Germinal center (tissue), 1 donor: Measurements from ENCODE around the gene BIN1.
A peak's percentile ranks its signal among the peaks of the same experiment; 100 is the strongest.
"Not testable (repeated sequence)": the region's sequence is repeated elsewhere in the genome, so short reads cannot be mapped to it uniquely, and the experiment has no call there.

Experiments used
- DNase-seq: peaks from one replicate; pipeline ENCODE4 v3.0.0; 2012; ENCODE audit warnings: mixed read lengths, low spot score

BIN1 gene

DNA sequence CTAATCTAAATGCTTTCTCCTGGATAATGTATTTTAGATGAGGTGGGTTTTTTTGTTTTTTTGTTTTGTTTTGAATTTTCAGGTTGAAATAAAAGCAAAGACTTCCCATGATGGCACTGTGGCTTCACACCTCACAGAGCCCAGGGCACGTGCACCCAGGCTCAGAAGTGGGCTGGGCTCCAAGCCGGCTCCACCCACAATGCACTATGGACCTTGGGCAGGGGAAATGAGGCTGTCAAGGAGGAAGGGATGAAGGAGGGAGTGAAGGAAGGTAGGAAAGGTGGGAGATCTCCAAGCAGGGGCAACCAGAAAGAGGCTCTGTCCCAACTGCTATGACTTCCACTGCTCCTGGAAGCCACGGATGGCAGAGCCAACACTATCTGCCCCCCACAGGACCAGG, 60.4 kb downstream of the BIN1 start:
- no peak for DNase-seq

DNA sequence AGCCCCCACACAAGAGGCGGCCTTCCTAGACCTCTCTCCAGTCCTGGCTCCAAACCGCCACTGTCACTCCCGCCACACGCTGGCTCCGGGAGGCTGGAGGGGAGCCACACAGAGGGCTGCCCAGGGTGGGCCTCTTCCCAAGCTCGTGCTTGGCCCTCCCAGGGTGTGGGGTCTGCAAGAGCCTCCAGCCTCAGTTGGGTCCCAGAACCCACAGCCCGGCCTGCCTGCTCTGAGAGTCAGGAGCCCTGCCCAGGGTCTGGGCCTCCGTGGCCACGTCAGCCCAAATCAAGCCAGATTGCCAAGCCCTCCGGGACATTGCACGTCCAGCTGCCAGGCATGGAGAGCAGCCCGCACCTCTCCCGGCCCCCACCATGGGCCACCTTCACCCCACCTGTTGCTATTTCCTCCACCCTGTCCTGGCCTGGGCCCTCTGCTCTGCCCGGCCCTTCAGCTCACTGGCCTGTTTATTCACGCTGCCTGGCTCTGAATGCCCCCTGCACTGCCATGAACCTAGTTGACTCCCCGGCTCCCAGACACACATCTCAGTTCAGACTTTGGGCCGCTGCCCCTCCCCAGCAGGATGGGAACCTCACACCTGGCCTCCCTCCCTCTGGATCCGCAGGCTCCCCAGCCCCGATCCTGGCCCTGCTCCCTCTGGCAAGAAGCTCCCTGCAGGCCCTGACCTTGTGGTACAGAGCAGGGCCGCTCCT, 61.0 kb downstream of the BIN1 start:
- DNase-seq, result no peak

DNA sequence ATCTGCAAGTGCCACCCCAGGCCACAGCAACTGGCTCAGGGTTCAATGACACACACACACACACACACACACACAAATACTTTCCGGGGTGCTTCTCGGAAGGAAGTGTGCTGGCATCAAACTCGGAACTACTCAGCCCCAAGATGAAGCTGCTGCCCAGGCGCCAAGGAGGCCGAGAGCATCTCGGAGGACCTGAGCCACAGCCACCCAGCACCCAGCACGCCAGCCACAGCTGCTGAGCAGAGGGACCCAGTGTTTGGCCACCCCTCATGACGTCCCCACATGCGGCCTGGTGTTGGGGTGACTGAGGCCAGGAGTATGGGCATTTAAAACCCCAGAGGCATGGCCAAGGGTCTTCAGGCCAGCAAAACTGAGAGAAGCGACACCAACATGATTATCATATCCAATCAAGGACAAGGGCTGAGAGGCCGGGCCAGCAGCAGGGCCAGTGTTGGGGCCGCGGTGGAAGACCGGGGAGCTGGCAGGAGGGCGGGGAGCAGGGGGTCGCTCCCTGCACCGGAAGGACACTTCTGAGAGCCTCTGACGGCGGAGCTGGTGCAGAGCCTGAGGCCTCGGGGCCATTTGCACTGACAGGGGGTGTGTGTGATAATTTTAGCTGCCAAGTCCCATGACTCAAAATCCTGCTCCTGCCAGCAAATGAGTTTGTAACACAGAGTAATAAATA, 61.8 kb downstream of the BIN1 start:
- no peak for DNase-seq

DNA sequence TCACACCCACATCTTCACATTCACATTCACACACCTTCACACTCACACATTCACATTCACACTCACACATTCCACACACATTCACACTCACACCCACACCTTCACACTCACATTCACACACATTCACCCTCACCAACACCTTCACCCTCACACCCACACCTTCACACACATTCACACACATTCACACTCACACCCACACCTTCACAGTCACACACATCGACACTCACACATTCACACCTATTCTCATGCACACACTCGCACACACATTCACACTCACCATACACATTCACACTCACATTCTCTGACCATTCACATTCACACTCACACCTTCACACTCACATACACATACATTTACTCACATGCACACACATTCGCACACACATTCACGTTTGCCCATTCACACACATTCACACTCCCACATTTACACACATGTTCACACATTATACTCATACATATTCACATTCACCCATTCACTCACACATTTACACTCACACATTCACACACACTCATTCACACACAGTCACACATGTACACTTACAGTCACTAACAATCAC, 62.7 kb downstream of the BIN1 start:
- no peak for DNase-seq

DNA sequence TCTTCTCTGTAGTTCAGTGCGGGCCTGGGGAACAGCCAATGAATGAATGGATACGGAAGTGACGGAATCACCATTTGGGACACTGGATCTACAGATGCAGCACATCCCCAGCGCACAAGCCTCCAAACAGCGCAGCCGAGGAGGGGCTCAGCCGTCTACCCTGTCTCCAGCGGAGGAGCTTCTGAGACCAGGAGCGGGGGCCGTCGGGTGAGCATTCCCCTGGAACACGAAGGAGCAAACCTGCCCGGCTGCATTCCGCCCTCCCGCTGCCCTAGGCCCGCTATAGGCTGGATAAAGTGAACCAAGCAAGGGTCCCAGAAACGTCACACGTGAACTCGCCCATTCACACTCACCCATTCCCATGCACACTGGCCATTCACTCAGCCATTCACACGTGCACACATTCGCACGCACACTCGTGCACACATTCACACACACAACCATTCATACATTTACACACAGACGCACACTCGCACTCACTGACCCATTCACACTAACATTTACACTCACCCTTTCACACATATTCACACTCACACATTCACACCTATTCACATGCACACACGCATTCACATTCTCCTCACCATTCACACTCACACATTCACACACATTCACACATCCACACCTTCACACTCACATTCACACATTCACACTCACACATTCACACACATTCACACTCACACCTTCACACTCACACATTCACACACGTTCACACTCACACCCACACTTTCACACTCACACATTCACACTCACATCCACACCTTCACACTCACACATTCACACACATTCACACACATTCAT, 63.4 kb downstream of the BIN1 start:
- DNase-seq, result no peak

DNA sequence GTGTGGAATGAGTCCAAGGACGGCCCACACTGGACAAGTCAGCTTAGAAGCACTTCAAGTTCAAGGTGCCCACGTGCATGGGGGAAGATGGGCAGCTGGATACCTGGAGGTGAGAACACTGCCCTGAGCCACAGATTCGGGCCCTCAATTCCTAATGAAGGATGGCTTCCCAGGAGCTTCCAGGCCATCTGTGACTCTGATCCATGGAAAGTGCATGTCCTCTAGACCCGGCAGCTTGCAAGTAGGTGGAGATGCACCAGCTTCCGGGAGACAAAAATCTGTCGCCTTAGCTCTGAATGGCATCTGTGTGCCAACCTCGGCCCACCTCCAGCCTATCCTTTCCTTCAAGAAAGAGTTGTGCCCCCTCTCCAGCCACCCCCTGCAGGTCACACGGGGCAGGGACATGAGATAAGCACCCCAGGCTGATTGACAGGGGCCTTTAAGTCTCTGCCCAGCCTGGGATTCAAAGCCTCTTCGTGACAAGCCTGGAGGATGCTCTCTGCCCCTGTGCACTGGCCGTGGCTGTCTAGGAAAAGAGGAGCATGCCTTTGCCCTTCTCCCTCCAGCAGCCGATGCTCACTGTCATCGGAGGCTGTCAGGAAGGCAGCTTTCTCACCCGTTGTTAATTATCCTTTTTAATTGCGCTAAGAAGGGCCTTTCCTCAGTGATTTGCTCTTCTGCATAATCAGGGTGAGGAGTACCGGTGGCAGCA, 65.5 kb downstream of the BIN1 start:
- DNase-seq, result peak; percentile 4

DNA sequence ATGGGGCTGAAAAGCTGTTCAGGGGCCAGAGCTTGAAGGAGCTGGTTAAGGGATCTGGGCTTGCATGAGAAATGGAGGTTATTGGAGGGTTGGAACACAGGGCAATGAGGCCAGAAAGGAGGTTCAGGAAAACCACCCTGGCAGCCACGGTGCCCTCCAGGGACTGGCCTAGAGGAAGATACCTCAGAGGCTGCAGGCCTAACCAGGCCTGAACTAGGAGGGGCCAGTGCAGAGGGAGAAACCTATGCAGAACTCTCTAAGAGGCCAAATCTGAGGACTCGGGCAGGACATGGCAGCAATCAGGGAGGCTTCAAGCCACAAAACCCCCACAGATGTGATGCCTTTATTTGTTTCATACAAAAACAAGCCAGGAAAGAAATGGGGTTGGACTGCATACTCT, 66.8 kb downstream of the BIN1 start:
- DNase-seq, result no peak

DNA sequence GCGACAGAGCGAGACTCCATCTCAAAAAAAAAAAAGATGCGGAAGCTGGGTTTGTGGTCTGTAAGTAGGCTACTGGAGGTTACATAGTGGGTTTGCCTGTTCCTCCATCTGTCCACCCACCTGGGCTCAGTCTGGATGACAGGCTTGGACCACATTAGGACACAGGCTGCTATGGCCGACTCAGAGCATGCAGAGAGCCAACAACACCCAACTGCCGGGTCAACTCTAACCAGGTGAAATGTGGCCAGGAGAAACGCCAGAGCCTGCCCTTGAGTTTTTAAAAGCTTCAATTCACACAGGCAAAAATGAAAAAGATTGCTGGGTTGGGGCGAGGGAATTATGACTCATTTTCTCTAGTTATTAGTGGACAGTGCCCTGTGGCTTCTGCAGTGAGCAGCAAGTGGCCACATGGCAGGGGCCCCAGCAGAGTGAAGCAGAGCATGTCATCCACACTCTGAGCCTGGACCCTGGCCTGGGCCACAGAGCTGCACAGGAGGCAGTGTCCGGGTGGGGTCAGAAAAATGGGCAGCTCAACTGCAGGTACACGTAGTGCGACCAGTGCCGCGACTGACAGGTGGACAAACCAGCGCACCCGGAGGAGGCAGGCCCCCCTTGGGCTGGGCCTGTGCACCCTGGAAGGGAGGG, 67.4 kb downstream of the BIN1 start:
- DNase-seq, result peak; percentile 14

DNA sequence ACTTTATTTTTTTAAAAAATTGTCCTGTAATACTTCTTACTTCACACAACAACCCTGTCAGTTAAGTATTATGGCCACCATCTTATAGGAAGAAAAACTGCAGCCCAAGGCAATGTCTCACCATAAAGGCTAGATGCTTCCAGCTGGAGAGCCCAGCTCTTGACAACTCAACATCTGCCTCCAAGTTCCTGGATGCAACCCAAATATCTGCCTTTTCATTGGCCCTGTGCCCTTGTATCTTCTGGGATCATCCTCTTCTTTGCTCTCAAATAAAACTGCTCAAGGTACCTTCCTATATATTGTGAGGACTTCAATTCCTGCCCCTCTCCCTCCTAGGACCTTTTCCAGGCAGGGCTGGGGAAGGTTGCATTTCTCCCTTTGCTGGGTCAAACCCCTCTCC, 69.5 kb downstream of the BIN1 start:
- no peak for DNase-seq

DNA sequence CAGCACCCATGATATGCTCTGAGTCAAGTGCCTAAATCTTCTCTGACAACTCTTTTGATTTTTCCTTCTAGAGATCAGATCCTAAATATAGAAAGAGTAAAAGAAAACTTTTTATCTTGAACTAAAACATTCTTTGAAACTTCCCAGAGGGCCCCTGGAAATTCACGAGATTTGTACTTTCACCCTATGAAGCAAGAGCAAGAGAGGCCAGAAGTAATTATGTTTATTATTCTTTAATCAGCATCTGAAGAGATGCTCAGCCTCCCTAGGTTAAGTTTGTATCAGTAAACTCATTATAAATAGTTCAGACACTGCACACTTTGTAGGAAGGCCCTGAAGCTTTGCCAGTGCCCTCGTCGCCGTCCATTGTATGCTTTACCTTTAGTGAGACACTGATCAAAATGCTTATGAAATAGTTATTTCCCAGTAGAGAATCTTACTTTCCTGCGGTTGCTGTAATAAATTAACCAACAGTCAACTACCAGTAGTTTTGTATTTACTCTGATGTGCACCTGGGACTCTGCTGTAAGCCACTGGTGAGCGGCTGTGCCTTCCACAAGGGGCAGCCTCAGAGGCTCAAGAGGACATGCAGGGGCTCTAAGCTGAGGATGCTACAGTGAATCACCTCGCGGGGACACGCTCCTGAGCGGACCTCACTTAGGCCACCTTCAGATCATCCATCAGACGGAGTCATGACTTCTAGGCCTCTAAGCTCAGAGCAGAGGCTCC, 71.9 kb downstream of the BIN1 start:
- DNase-seq, result no peak

DNA sequence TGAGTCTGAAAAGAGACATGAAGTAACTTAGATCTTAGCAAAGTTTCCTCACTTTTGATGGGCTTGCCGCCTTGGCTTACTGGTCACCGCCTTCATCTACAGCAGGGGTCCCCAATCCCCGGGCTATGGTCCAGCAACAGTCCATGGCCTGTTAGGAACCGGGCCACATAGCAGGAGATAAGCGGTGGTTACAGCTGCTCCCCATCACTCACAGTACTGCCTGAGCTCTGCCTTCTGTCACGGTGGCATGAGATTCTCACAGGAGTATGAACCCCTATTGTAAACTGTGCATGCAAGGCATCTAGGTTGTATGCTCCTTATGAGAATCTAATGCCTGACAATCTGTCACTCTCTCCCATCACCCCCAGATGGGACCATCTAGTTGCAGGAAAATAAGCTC, 72.9 kb downstream of the BIN1 start:
- no peak for DNase-seq

DNA sequence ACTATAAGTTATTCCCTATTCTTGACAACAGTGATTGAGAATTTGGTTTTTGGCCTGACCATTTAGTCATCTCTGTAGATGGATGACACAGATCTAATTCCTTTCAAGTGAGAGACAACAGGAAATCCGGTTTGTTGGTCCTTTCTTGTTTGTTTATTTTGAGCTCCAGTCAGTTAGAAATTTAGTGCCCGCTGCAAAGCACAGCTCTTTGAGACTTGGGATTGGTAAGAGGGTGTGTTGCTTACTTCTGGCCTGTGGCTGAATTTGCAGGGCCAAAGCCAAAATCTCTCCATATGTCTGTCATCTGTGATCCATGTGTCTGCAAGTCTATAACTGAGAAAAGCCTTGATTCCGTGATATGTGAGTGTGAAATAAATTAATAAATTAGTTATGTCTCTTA, 74.3 kb downstream of the BIN1 start:
- DNase-seq, result no peak

DNA sequence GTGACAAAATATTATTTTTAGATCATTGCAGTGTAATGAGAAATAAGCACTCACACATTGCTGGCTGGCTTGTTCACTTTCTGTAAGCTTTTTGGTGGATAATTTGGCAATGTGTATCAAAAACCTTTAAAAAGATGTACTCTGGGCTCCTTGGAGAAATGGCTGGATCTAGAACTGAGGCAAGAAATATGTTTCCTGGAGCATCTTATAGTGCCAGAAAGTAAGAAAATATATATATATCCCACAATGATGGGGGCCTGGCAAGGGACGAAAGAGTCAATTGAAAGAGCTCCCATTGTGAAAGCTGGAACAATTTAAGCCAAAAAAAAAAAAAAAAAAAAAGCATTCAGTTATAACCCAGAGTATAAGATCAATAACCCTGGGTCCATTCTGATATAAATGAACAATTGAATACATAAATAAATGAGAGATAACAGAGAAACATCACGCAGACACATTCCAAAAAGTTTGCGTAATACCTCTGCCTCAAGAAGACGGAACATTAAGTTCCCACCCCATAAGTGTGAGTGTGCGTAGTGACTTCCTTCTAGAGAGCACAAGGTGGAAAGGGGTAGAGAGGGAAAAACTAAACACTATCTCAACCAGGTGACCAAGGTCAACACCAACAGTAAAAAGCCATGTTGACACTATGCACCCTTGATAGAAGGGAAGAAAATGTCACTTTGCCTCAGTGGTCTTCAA, 77.5 kb downstream of the BIN1 start:
- DNase-seq, result no peak

DNA sequence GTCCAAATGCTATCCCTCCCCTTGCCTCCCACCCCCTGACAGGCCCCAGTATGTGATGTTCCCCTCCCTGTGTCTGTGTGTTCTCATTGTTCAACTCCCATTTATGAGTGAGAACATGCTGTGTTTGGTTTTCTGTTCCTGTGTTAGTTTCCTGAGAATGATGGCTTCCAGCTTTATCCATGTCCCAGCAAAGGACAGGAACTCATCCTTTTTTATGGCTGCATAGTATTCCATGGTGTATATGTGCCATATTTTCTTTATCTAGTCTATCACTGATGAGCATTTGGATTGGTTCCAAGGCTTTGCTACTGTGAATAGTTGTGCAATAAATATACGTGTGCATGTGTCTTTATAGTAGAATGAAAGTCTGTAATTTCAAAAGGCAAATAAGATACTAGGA, 78.2 kb downstream of the BIN1 start:
- DNase-seq, result not testable (repeated sequence)

DNA sequence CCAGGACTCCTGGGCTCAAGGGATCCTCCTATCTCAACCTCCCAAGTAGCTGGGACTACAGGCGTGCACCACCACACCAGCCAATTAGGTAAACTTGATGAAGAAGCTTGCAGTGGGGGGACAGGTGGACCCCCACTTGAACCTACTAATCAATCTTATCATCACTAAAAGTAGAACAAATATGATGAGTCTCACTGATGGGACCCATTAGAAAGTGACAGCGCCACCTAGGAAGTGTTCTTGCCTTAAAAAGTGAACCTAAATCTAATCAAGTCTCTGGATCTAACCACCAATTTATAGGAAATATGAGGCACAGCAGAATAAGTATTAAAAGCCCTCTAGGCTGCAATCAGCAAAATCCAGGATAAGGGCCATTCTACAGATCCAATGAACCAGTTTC, 79.2 kb downstream of the BIN1 start:
- no peak for DNase-seq

DNA sequence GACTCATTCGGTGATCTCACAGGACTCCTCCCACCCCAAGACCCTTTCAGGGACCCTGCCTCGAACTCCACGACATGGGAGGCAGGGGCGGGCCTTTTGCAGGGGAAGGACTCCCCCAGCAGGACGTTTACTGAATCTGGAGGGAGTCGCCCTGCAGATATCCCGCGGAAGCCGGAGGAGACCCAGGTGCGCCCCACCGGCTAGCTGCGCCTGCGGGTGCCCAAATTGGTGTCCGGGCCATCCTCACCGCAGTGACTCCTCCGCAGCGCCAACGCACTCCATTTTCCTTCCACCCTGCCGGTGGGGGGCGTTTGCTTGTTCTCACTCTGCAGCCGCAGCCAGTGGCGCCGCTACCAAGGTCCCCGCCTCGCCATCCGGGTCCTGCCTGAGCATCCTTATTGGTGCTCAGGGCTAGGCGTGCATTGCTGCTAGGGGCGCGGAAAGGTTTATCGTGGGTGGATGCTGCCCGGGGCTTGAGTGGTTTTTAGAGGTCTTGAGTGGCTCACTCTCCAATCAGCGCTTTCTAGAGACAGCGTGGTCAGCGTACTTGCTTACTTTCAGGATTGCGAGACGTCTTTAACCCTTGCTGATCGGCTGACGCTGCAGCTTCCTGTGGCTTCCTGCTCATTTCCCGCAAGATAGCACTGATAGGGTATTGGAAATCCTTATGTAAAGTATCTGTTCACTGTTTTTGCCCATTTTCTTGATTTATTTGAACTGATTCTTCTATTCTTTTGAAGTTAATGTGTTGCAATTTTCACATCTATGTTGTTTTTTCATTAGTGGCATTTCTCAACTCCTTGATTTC, 81.4 kb downstream of the BIN1 start:
- peak; percentile 67 for DNase-seq

DNA sequence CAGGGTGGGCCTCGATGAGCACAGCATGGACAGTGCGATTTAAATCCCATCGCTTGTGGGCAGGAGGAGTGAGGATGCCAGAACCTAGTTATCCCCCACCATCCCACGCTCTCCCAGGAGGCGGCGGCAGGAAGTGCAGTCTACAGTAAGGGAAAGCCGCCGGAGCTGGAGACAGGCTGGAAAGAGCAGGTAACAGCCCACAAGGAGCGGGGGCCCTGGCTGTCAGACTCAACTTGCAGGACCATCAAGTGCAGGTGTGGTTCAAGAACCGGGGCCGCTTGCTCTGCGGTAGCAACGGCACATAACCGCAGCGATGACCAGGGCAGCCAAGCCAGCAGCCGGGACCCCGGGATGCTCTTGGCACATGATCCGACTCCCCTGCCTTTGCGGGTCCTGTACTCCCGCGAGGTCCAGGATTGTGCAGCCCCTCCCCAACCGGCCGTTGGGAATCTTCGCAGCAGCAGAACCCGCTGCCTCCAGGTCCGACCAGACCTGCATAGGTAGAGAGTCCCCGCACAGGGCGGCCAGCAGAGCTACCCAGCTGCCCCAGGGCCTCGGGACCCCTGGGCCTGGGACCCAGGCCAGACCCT, 82.1 kb downstream of the BIN1 start:
- DNase-seq, result no peak

DNA sequence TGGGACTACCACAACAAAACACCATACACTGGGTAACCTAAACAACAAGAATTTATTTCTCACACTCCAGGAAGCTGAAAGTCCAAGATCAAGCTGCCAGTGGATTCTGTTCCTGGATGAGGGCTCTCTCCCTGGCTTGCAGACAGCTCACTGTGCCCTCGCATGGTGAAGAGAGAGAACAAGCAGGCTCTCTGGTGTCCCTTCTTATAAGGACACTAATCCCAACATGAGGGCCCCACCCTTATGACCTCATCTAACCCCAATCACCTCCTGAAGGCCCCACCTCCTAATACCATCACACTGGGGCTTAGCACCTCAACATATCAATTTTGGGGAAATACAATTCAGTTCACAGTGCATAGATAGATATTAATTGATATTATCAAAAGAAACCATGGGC, 83.5 kb downstream of the BIN1 start:
- no peak for DNase-seq

DNA sequence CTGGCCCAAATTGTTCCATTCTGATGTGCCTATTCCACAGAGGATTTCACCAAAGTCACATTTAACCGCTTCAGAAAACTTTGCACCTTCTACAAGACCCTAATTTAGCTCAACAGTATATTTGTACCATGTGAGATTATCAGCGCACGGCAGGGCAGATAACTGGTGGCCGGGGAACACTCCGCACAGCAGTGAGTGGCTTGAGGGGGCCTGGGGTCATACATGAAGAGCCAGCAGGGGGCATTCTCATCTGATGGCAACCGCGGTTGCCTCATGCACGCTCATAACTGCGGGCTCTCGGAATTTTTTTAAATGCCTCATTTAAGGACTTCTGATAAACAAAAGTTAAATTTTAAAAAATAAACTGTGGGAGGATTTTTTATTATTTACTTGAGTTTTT, 84.1 kb downstream of the BIN1 start:
- no peak for DNase-seq
